Body of pancreas (tissue), 4 donors: ENCODE data around the gene IER3IP1.

Experiments
- CTCF ChIP-seq, 7 experiments: fragments of 450-650 bp in 4 of 7; fragments of 200-600 bp in 3 of 7; sonication (generic) in 3 of 7; IDR thresholded peaks; one replicate each; pipeline ENCODE4 v1.5.1; 2016 to 2019; ENCODE audit warnings: antibody characterized with exemption in 7 of 7
- POLR2A ChIP-seq, 3 donors: fragments of 450-650 bp; IDR thresholded peaks; one replicate each; pipeline ENCODE4 v1.6.1; 2016; ENCODE audit warnings: antibody characterized with exemption in 3 of 3, mild to moderate bottlenecking in 2 of 3

DNA sequence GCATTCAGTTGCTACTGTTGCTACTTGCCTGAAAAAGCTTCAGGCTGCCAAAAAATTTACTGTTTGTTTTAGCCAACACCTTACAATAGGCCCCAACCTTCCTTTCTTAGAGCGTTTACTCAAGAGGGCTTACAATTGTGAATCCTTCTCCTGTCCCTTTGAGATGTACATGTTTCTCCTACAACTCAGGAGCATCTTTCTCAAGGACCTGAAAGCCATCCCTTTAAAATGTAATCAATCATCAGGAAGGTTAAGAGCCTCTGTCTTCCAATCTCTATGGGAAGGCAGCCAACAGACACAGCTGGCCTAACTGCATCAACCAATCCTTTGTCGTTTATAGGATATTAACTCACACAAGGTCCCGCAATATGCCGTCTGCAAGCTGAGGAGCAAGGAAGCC is 3.4 kb upstream of the IER3IP1 start:
- no peak for TF ChIP-seq POLR2A (IDR thresholded peaks at IDR 0.05)
- no peak for TF ChIP-seq CTCF (IDR thresholded peaks at IDR 0.05)
